HG03432 (cell line): ENCODE results near the gene GTF2F1.
"Not testable (repeated sequence)": the region's sequence is repeated elsewhere in the genome, so short reads cannot be mapped to it uniquely, and the experiment has no call there.

Source experiments
- ATAC-seq: cut with Tn5 transposase; IDR thresholded peaks from one replicate; pipeline ENCODE4 v1.9.1; 2021; ENCODE audit warnings: mild to moderate bottlenecking, moderate library complexity; ENCODE audit not compliant: unreplicated experiment

Gene GTF2F1, protein sequence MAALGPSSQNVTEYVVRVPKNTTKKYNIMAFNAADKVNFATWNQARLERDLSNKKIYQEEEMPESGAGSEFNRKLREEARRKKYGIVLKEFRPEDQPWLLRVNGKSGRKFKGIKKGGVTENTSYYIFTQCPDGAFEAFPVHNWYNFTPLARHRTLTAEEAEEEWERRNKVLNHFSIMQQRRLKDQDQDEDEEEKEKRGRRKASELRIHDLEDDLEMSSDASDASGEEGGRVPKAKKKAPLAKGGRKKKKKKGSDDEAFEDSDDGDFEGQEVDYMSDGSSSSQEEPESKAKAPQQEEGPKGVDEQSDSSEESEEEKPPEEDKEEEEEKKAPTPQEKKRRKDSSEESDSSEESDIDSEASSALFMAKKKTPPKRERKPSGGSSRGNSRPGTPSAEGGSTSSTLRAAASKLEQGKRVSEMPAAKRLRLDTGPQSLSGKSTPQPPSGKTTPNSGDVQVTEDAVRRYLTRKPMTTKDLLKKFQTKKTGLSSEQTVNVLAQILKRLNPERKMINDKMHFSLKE

GRCh38 chr19:6393074-6393982, at the start of gene GTF2F1:
TSS of gene GTF2F1 (minus strand) at chr19:6393164. CDS start at chr19:6392995, 169 bp downstream.
- peak; percentile 75 for ATAC-seq

DNA sequence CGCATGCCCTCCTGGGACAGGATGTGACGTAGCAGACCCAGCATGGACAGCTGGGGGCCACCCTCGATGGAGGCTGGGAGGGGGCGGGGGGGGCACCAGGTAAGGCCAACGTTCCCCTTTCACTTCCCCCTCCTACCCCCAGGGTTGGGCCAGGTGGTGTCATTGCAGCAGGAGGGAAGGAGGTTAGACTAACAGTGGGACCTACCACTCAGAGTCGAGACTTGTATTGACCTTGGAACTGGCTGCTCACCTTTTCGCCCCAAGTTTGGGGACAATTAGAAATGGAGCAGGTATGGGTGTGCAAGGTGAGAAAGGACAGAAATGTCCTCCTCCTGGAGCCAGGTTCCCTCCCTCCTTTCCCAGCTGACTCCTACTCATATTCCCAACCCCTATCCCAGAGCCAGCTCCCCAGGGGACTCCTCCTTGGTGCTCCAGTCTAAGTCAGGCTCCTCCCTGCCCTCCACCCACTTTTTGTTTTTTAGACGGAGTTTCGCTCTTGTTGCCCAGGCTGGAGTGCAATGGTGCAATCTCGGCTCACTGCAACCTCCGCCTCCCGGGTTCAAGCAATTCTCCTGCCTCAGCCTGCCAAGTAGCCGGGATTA, 49.2 kb upstream of the GTF2F1 start:
- no peak for ATAC-seq

- no peak for ATAC-seq
Observed at GRCh38 chr19:6440905-6441304, 47.9 kb upstream of the GTF2F1 start.

DNA sequence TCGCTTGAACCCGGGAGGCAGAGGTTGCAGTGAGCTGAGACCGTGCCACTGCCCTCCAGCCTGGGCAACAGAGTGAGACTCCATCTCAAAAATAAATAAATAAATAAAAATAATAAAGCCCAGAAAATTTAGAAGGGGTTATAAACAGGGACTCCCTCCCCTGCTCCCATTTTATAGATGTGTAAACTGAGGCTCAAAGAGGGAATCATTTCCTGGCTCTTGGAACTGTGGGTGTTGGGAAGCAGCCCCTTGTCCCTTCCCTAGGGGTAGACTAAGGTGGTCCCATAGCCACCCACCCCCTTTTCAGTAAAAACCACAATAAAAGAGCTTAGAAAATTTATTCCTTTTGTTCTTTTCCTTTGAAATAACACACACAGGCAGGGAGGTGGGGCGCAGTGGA, 46.8 kb upstream of the GTF2F1 start:
- ATAC-seq = no peak

DNA sequence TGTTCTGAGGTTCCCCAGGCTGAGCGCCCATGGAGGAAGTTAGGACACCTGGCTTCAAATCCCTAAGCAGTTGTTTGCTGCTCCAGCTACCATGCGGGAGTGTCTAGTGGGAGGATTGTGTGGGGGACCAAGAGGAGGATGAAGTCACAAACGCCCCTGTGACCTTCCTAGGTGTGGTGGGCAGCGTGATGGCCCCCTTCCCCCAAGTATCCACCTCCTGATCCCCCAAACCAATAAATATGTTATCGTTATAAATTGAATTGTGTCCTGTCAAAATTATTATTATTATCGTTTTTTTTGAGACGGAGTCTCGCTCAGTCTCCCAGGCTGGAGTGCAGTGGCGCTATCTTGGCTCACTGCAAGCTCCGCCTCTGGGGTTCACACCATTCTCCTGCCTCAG, 40.7 kb upstream of the GTF2F1 start, which contains the start of gene SLC25A41:
SLC25A41 (minus strand) TSS at position 101 of the 400 bp plus-strand sequence; CDS start at position 31, 70 bp downstream.
- no peak for ATAC-seq

DNA sequence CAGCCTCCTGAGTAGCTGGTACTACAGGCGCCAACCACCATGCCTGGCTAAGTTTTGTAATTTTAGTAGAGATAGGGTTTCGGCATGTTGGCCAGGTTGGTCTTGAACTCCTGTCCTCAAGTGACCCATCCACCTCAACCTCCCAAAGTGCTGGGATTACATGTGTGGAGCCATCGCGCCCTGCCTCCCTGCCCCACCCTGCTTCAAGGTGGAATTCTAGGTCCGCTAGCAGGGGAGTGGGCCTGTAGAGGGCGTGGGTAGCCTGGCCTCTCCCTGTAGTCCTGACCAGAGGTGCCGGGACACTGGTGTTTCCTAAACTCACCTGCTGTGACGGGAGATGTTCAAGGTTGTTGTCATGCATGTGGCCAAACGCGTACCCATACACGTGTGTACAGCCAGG, 40.2 kb upstream of the GTF2F1 start:
- ATAC-seq = no peak

- no peak for ATAC-seq
Observed at GRCh38 chr19:6431891-6432290, 38.9 kb upstream of the GTF2F1 start.

DNA sequence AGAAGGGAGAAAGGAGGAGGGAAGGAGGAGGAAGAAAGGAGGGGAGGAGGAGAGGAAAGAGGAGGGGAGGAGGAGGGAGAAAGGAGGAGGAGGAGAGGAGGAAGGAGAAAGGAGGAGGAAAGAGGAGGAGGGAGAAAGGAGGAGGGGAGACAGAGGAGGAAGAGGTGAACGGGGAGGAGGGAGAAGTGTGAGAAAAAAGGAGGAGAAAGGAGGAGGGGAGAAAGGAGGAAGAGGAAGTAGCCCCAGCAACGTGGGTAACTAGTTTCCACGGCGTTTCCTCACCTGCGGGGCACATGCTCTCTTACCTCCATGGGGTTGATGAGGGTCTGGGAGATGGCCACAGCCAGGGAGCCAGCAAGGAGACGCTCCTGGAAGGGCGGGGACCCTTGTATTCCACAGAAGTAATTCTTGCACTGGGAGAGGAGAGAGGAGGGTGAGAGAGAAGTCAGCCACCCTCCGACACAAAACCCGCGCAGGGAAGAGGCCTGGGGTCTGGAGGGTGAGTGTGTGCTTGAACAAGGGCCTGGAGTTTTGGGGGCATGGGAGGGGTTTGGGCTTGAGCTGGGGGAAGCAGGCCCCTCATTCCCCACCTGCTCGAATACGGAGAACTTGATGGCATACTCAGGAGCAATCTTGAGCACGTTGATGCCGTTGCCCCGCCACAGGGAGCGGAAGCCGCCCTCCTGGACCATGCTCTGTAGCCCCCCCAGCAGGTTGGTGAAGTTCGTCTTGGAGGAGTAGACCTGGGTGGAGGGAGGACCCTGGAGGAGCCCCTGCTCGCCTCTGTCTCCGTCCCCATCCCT, 36.7 kb upstream of the GTF2F1 start:
- no peak for ATAC-seq

DNA sequence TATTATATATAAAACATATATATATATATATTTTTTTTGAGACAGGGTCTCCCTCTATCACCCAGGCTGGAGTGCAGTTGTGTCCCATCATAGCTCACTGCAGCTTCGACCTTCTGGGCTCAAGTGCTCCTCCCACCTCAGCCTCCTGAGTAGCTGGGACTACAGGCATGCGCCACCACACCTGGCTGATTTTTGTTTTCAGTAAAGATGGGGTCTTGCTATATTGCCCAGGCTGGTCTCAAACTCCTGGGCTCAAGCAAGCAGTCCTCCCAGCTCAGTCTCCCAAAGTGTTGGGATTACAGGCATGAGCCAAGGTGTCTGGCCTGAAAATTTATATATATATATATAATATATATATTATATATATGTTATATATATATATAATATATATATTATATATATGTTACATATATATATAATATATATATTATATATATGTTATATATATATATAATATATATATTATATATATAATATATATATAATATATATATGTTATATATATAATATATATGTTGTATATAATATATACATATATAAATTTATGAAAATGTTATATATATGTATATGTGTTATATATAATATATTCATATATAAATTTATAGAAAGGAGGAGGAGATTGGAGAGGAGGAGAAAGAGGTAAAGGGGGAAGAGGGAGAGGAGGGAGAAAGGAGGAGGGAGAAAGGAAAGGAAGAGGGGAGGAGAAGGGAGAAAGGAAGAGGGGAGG, 35.9 kb upstream of the GTF2F1 start:
- ATAC-seq = not testable (repeated sequence)

DNA sequence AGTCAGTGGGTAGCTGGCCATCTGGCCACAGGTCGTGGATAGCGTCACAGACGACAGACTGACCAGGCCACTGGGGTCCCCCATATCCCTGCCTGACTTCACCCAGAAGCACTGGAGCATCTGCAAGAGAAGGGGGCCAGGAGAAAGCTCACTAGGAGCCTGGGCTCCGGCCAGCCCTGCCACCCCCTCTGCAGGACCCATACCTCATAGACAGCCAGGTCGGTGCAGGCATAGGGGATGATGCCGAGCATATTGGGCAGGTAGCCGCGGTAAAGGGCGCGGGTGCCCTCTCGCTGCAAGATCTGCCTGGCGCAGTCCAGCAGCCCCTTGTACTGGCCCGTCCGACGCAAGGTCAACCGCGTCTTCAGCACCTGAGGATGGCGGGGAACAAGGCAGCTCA, 34.2 kb upstream of the GTF2F1 start:
- no peak for ATAC-seq

- no peak for ATAC-seq
Observed at GRCh38 chr19:6425732-6426620, 33.0 kb upstream of the GTF2F1 start.

GRCh38 chr19:6424939-6425731, 32.2 kb upstream of the GTF2F1 start:
- ATAC-seq = peak; percentile 86

DNA sequence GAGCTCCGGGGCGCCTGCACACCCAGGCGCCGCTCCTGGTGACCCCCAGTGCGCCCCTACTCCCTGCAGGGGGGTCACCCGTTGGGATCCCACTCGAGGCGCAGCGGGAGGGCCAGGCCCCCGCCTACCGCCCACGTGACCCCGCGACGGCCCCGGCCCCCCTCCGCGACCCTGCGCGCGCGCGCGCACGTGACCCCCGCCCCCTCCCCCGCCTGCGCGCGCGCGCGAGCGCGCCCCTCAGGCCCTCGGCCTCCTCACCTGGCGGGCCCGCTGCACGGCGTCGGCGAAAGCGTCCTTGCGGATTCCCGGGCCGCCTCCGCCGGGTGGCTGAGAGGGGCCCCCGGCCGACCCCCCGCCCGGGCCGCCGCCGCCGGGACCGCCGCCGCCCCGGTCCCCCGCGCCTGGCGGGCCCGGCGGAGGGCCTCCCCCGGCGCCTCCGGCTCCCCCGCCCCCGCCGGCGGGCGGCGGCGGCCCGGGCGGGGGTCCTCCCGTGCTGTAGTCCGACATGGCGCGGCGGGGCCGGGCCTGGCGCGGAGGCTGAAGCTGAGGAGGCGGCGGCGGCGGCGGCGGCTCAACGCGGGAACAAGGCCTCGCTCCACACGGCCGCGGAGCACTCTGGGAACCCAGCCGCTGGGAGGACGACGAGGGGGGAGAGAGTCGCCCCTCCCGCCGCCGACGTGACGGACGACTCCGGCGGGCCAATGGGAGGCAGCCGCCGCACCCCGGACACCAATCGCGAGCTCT, 31.4 kb upstream of the GTF2F1 start, which contains the start of gene KHSRP:
KHSRP (minus strand) TSS at position 617 of the 744 bp plus-strand sequence; CDS start at position 507, 110 bp downstream.
- ATAC-seq = no peak

GRCh38 chr19:6423499-6424194, 30.7 kb upstream of the GTF2F1 start:
- ATAC-seq = no peak

GRCh38 chr19:6421075-6422014, 28.4 kb upstream of the GTF2F1 start:
- ATAC-seq = no peak
